SKM-1 treated with dmso at 0.1 percent for 144 hours (cell line): ENCODE results near the gene COA7.

Experiments used
- DNase-seq: peaks from one replicate; lab custom pipeline; 2025; ENCODE audit not compliant: unreplicated experiment; lab: John Stamatoyannopoulos, UW

Gene COA7

GRCh38 chr1:52636721-52637695 is 61.1 kb downstream of the COA7 start:
- peak; percentile 98 for DNase-seq

GRCh38 chr1:52635321-52636089 is 62.6 kb downstream of the COA7 start:
- no peak for DNase-seq
